HG02840 (cell line): ENCODE data around the gene SETD7.

Experiments
- ATAC-seq: cut with Tn5 transposase; IDR thresholded peaks from one replicate; pipeline ENCODE4 v1.9.1; 2021; ENCODE audit warnings: mild to moderate bottlenecking, moderate library complexity, moderate number of reproducible peaks; ENCODE audit not compliant: unreplicated experiment, low FRiP score

Gene SETD7

GRCh38 chr4:139515531-139515958 is 40.5 kb downstream of the SETD7 start:
- no peak for ATAC-seq

- ATAC-seq: no peak
Observed at GRCh38 chr4:139514382-139515059, 41.5 kb downstream of the SETD7 start.

GRCh38 chr4:139511320-139511719 is 44.7 kb downstream of the SETD7 start:
- no peak for ATAC-seq

GRCh38 chr4:139509727-139510410 is 46.1 kb downstream of the SETD7 start:
- ATAC-seq: no peak

GRCh38 chr4:139508581-139509237 is 47.3 kb downstream of the SETD7 start:
- ATAC-seq: no peak

- no peak for ATAC-seq
Observed at GRCh38 chr4:139506774-139507173, 49.2 kb downstream of the SETD7 start.

- no peak for ATAC-seq
Observed at GRCh38 chr4:139503622-139504166, 52.3 kb downstream of the SETD7 start.

- ATAC-seq: no peak
Observed at GRCh38 chr4:139501927-139502899, 53.8 kb downstream of the SETD7 start.

GRCh38 chr4:139501527-139501926 is 54.5 kb downstream of the SETD7 start:
- no peak for ATAC-seq

- no peak for ATAC-seq
Observed at GRCh38 chr4:139501117-139501516, 54.9 kb downstream of the SETD7 start.

GRCh38 chr4:139499186-139499585 is 56.8 kb downstream of the SETD7 start:
- ATAC-seq: no peak

- no peak for ATAC-seq
Observed at GRCh38 chr4:139493176-139493575, 62.8 kb downstream of the SETD7 start.

GRCh38 chr4:139492429-139492828 is 63.6 kb downstream of the SETD7 start:
- ATAC-seq: no peak

GRCh38 chr4:139489638-139490037 is 66.4 kb downstream of the SETD7 start:
- ATAC-seq: no peak

- ATAC-seq: no peak
Observed at GRCh38 chr4:139488442-139488841, 67.6 kb downstream of the SETD7 start.

- no peak for ATAC-seq
Observed at GRCh38 chr4:139484783-139485311, 71.2 kb downstream of the SETD7 start.

- no peak for ATAC-seq
Observed at GRCh38 chr4:139483000-139483399, 73.0 kb downstream of the SETD7 start.

- ATAC-seq: no peak
Observed at GRCh38 chr4:139481465-139481864, 74.6 kb downstream of the SETD7 start.

GRCh38 chr4:139476363-139476762 is 79.7 kb downstream of the SETD7 start:
- ATAC-seq: no peak

GRCh38 chr4:139472852-139473251 is 83.2 kb downstream of the SETD7 start:
- ATAC-seq: no peak
